ENCODE results near the gene MEI1. TPM values are rescaled to one million over a fixed set of nuclear protein-coding genes. Genes with fewer than 3 reads are reported as not detected.

Gene MEI1
- total and polyA plus RNA-seq, 4 donors, result 3.4 to 18.0 (median 6.7) TPM

GRCh38 chr22:41775338-41775737, 76.0 kb downstream of the MEI1 start:
- no peaks in the 10 kb centered on the region for H3K4me1 ChIP-seq (ENCODE audit: control insufficient read depth in 5 of 5, insufficient read depth in 5 of 5, low read length in 5 of 5)
- ATAC-seq (ENCODE audit: insufficient read depth, low FRiP score) (no peak), DNase-seq (no peak)
- no peak overlapping the region for H3K4me3 ChIP-seq
- no peak overlapping the region for H3K27ac ChIP-seq (ENCODE audit: low read depth in 1 of 2, low read length in 1 of 2)
- no peaks in the 10 kb centered on the region for H3K27me3 ChIP-seq (ENCODE audit: control insufficient read depth in 3 of 3, insufficient read depth in 3 of 3, low read length in 2 of 3)
- H3K9me3 ChIP-seq (ENCODE audit: control insufficient read depth in 4 of 4, insufficient read depth in 3 of 4, low read length in 3 of 4), result no peaks in the 10 kb centered on the region
- WGBS, 2 donors, result 92 to 98% methylated on average over 5 of the region's 5 CpGs
- H3K9ac ChIP-seq (ENCODE audit: insufficient read depth in 1 of 2, low read length in 2 of 2), result no peak overlapping the region
- H3K36me3 ChIP-seq (ENCODE audit: control insufficient read depth in 4 of 4, insufficient read depth in 4 of 4, low read length in 4 of 4), result no peaks in the 10 kb centered on the region
- TF ChIP-seq CTCF (IDR thresholded peaks at IDR 0.05; ENCODE audit: control extremely low read depth, extremely low read depth), result no peak

GRCh38 chr22:41775976-41776375, 76.7 kb downstream of the MEI1 start:
- Histone ChIP-seq H3K4me1 (ENCODE audit: control insufficient read depth in 5 of 5, insufficient read depth in 5 of 5, low read length in 5 of 5) (no peaks in the 10 kb centered on the region), H3K9me3 (ENCODE audit: control insufficient read depth in 4 of 4, insufficient read depth in 3 of 4, low read length in 3 of 4) (no peaks in the 10 kb centered on the region), H3K27me3 (ENCODE audit: control insufficient read depth in 3 of 3, insufficient read depth in 3 of 3, low read length in 2 of 3) (no peaks in the 10 kb centered on the region), H3K9ac (ENCODE audit: insufficient read depth in 1 of 2, low read length in 2 of 2) (no peak overlapping the region), H3K36me3 (ENCODE audit: control insufficient read depth in 4 of 4, insufficient read depth in 4 of 4, low read length in 4 of 4) (no peaks in the 10 kb centered on the region), H3K27ac (ENCODE audit: low read depth in 1 of 2, low read length in 1 of 2) (no peak overlapping the region), H3K4me3 (no peak overlapping the region)
- DNase-seq, result no peak
- ATAC-seq (ENCODE audit: insufficient read depth, low FRiP score), result no peak
- 60 to 84% methylated on average over 4 of the region's 4 CpGs for WGBS, 2 donors
- TF ChIP-seq CTCF (IDR thresholded peaks at IDR 0.05; ENCODE audit: control extremely low read depth, extremely low read depth), result no peak

GRCh38 chr22:41776381-41776780, 77.1 kb downstream of the MEI1 start:
- TF ChIP-seq CTCF (IDR thresholded peaks at IDR 0.05; ENCODE audit: control extremely low read depth, extremely low read depth), result no peak
- H3K4me3 ChIP-seq, result no peak overlapping the region
- ATAC-seq (ENCODE audit: insufficient read depth, low FRiP score) (no peak), DNase-seq (no peak)
- no peak overlapping the region for H3K9ac ChIP-seq (ENCODE audit: insufficient read depth in 1 of 2, low read length in 2 of 2)
- H3K36me3 ChIP-seq (ENCODE audit: control insufficient read depth in 4 of 4, insufficient read depth in 4 of 4, low read length in 4 of 4), result no peaks in the 10 kb centered on the region
- no peaks in the 10 kb centered on the region for H3K27me3 ChIP-seq (ENCODE audit: control insufficient read depth in 3 of 3, insufficient read depth in 3 of 3, low read length in 2 of 3)
- no peaks in the 10 kb centered on the region for H3K9me3 ChIP-seq (ENCODE audit: control insufficient read depth in 4 of 4, insufficient read depth in 3 of 4, low read length in 3 of 4)
- no peak overlapping the region for H3K27ac ChIP-seq (ENCODE audit: low read depth in 1 of 2, low read length in 1 of 2)
- WGBS, 2 donors, result 95 to 96% methylated on average over 3 of the region's 3 CpGs
- H3K4me1 ChIP-seq (ENCODE audit: control insufficient read depth in 5 of 5, insufficient read depth in 5 of 5, low read length in 5 of 5), result no peaks in the 10 kb centered on the region

GRCh38 chr22:41777749-41778425, 78.6 kb downstream of the MEI1 start:
- WGBS, 2 donors, result 51 to 73% methylated on average over 2 of the region's 2 CpGs
- Histone ChIP-seq H3K27ac (ENCODE audit: low read depth in 1 of 2, low read length in 1 of 2) (no peak overlapping the region), H3K9me3 (ENCODE audit: control insufficient read depth in 4 of 4, insufficient read depth in 3 of 4, low read length in 3 of 4) (no peaks in the 10 kb centered on the region), H3K27me3 (ENCODE audit: control insufficient read depth in 3 of 3, insufficient read depth in 3 of 3, low read length in 2 of 3) (no peaks in the 10 kb centered on the region), H3K4me1 (ENCODE audit: control insufficient read depth in 5 of 5, insufficient read depth in 5 of 5, low read length in 5 of 5) (peaks cover 0 to 2% (median 0%) of the 10 kb centered on the region in 5 donors), H3K9ac (ENCODE audit: insufficient read depth in 1 of 2, low read length in 2 of 2) (no peak overlapping the region), H3K4me3 (no peak overlapping the region), H3K36me3 (ENCODE audit: control insufficient read depth in 4 of 4, insufficient read depth in 4 of 4, low read length in 4 of 4) (no peaks in the 10 kb centered on the region)
- no peak for TF ChIP-seq CTCF (IDR thresholded peaks at IDR 0.05; ENCODE audit: control extremely low read depth, extremely low read depth)
- DNase-seq, result no peak
- ATAC-seq (ENCODE audit: insufficient read depth, low FRiP score), result no peak

All from lung (tissue), 12 donors.